22Rv1 (cell line): ENCODE data around the gene SLIT3.

Experiments used
- H3K27ac ChIP-seq: fragments of 450-650 bp; 2 replicates; pipeline ENCODE4 v1.5.1; 2017
- ZFX ChIP-seq: fragments of 450-650 bp; IDR thresholded peaks from 2 replicates; pipeline ENCODE4 v1.6.1; 2017; ENCODE audit warnings: antibody characterized with exemption, borderline replicate concordance
- TF ChIP-seq, protein P1 (sequence below): fragments of 450-650 bp; IDR thresholded peaks from 2 replicates; pipeline ENCODE4 v1.5.1; 2017; ENCODE audit warnings: mild to moderate bottlenecking

SLIT3 gene

DNA sequence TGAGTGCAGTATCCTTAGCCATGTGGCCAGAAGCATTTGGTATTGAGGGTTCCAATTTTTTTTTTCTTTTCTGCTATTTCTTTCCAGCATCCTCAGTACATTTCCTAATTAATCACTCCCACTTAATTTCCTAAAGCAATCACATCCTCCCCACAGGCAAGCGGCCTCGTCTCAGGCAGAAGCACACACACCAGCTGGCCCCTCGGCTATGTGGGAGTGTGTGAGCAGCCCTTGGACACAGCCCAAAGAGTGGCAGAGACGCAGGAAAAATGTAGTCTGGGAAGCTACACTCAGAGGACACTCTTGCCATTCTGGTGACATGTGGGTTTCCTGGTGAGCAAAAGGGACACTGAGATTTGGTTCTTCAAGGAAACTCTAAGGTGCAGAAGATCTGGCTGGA lies 20.7 kb downstream of the SLIT3 start:
- TF ChIP-seq, protein P1, sequence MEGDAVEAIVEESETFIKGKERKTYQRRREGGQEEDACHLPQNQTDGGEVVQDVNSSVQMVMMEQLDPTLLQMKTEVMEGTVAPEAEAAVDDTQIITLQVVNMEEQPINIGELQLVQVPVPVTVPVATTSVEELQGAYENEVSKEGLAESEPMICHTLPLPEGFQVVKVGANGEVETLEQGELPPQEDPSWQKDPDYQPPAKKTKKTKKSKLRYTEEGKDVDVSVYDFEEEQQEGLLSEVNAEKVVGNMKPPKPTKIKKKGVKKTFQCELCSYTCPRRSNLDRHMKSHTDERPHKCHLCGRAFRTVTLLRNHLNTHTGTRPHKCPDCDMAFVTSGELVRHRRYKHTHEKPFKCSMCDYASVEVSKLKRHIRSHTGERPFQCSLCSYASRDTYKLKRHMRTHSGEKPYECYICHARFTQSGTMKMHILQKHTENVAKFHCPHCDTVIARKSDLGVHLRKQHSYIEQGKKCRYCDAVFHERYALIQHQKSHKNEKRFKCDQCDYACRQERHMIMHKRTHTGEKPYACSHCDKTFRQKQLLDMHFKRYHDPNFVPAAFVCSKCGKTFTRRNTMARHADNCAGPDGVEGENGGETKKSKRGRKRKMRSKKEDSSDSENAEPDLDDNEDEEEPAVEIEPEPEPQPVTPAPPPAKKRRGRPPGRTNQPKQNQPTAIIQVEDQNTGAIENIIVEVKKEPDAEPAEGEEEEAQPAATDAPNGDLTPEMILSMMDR, result no peak
- TF ChIP-seq ZFX, result no peak
- no peak overlapping the region for H3K27ac ChIP-seq

DNA sequence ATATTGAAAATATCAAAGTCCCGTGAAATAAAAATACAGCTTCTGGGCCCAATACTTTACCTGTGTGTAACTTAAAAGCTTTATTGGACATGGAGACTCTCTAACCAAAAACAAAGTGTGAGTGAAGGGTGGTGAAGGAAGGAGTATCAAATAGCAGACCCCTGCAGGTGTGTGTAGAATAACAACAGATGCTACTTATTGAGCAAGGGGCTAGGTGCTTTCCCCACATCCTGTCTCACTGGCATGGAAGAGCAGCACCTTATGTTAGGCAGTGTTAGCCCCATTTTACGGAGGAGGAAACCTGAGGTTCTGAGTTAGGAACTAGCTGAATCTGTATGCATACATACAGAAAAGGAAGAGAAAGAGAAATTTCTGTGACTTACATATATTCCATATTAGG lies 21.8 kb downstream of the SLIT3 start:
- TF ChIP-seq ZFX, result no peak
- TF ChIP-seq, protein P1, result no peak
- no peak overlapping the region for H3K27ac ChIP-seq

- no peak for TF ChIP-seq ZFX
- TF ChIP-seq, protein P1, result no peak
- no peak overlapping the region for H3K27ac ChIP-seq
Observed at GRCh38 chr5:169273881-169274280, 27.1 kb downstream of the SLIT3 start.

DNA sequence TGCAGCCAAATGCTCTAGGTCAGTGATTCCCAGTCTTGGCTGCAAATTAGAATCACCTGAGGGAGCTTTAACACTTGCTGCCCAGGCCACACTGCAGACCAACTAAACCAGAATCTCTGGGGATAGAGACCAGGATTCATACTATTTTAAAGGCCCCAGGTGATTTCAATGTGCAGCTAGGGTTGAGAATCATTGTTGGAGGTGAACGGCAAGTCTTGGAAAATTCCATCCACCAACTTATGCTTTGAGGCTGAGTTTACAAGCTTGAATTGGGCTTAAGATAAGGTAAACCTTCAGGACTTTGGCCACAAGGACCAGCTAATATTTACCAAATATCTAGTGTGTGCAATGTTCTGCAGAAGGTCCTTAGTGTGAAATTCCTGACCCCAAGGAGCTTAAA lies 27.5 kb downstream of the SLIT3 start:
- H3K27ac ChIP-seq, result no peak overlapping the region
- TF ChIP-seq, protein P1, result no peak
- no peak for TF ChIP-seq ZFX

DNA sequence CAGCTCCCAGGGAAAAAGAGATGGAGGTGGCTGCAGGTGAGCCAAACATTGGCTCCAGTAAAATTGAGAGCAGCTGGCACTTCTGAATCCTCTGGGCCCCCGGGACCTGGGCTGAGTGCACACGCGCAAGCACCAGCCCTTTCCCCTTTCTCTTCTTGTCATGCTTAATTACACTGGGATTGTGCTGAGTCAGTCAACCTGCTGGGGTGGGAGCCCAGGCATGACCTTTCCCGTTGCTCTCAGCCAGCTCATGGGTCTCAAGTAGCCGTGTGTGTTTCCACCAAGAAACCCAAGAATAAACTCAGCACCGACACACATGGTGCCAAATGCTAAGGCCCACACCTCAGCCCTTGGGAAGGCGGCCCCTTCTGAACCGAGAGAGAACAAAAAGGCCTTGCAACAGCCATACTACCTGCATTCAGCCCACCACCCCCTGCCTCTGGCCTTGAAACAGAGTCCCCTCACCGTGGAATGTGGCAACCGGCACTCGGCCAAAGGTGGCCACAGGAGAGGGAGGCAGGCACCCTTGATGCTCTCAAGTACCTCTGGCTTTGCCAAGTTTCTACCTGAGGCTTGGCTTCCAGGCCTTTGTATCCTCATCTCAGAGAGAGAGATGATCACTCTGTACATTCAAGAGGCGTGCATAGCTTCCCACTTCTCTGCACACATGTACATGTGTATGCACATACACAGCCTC lies 28.1 kb downstream of the SLIT3 start:
- TF ChIP-seq, protein P1, result no peak
- TF ChIP-seq ZFX, result no peak
- no peak overlapping the region for H3K27ac ChIP-seq

- no peak overlapping the region for H3K27ac ChIP-seq
- TF ChIP-seq, protein P1, result no peak
- no peak for TF ChIP-seq ZFX
Observed at GRCh38 chr5:169272111-169272510, 28.8 kb downstream of the SLIT3 start.

DNA sequence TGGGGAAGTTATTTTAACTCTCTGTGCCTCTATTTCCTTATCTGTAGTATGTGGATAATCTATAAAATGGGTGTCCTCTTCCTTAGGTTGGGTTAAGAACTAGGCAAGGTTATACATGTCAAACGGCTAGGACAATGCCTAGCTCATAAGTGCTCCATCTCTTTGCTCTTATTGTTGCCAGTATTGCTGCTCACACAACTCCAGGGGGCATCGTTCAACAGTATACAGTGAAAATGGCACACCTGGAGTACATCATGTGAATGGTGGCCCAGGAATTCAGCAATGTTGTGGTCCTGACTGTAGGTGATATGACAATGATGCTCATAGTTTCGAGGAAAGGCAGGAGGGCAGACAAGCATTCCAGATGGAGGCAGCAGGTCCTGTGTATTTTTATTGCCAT lies 30.1 kb downstream of the SLIT3 start:
- H3K27ac ChIP-seq, result no peak overlapping the region
- TF ChIP-seq, protein P1, result no peak
- TF ChIP-seq ZFX, result no peak
